NK-92 (cell line): Measurements from ENCODE around the gene TMEM214.

Source experiments
- DNase-seq: peaks from one replicate; lab custom pipeline; 2025; ENCODE audit not compliant: unreplicated experiment; lab: John Stamatoyannopoulos, UW

The TMEM214 gene, protein sequence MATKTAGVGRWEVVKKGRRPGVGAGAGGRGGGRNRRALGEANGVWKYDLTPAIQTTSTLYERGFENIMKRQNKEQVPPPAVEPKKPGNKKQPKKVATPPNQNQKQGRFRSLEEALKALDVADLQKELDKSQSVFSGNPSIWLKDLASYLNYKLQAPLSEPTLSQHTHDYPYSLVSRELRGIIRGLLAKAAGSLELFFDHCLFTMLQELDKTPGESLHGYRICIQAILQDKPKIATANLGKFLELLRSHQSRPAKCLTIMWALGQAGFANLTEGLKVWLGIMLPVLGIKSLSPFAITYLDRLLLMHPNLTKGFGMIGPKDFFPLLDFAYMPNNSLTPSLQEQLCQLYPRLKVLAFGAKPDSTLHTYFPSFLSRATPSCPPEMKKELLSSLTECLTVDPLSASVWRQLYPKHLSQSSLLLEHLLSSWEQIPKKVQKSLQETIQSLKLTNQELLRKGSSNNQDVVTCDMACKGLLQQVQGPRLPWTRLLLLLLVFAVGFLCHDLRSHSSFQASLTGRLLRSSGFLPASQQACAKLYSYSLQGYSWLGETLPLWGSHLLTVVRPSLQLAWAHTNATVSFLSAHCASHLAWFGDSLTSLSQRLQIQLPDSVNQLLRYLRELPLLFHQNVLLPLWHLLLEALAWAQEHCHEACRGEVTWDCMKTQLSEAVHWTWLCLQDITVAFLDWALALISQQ

DNA sequence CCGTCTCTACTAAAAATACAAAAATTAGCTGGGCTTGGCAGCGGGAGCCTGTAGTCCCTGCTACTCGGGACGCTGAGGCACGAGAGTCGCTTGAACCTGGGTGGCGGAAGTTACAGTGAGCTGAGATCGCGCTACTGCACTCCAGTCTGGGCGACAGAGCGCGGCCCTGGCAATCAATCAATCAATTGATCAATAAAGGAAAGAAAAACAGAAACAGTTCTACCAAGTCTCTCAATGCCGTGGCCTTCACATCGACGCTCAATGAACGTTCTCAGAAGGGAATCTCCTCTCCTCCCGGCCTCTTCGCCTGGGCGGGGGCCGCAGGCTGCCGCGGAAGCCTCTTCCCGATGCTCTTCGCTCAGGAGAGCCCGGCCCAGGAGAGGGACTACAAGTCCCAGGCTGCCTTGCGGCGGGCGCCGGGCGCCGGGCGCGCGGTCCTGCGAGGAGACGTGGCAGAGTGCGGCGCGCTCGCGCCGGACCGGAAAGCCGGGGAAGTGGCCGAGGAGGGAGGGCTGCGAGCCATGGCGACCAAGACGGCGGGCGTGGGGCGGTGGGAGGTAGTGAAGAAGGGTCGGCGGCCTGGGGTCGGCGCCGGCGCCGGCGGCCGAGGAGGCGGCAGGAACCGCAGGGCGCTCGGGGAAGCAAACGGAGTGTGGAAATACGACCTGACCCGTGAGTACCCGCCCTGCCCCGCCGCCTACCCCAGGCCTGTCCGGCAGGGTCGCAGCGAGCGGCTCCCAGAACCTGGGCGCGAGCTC is at the start of gene TMEM214:
TSS of gene TMEM214 (plus strand) at position 471 of the 758 bp plus-strand sequence. CDS start at position 522, 51 bp downstream.
- no peak for DNase-seq

DNA sequence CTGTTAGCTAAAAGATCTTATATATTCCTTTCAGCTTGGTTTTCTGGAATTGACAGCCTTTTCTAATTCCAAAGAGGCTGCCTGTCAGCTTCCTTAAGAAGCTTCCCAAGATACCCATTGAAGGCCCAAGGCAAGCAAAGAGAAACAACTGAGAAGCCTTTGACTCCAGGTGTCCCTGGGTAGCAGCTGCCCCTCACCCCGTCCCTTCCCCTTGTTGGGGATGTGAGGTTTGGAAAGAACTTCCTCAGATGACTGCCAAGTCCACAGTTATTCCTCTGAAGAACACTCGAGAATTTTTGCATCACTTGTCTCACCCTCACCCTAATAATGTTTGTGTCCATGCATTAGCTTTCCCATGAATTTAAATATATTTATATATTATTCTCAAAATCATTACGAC is 49.0 kb upstream of the TMEM214 start:
- no peak for DNase-seq

DNA sequence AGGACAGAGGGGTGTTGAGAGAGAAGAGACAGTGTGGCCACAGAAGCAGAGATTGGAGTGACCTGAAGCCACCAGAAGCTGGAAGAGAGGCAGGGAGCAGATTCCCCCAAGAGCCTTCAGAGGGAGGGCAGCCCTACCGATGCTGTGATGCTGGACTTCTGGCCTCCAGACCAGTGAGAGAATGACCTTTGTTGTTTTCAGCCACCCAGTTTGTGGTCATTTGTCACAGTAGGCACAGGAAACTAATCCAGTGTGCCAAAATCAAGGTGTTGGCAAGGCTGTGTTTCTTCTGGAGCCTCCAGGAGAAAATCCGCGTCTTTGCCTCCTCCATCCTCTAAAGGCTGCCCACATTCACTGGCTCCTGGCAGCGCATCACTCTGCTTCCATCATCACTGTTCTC is 47.0 kb upstream of the TMEM214 start:
- DNase-seq: no peak

DNA sequence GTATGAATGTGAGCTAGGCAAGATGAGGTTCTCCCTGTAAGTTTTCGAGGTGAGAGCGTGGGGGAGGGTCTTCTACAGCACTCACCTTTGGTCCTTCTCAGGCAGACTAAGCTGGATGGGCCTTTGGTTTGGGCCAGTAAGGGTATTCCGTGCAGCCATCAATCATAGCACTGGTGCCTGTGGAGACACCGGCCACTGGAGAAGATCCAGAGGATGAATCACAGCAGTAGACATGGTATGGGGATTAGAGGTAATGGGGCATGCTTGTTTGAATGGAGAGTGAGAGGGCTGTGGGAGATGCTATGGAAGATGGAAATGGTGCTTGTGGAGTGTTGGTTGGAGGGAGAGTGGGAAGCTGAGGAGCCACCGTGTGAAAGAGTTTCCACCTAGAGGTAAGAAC is 46.2 kb upstream of the TMEM214 start:
- no peak for DNase-seq

DNA sequence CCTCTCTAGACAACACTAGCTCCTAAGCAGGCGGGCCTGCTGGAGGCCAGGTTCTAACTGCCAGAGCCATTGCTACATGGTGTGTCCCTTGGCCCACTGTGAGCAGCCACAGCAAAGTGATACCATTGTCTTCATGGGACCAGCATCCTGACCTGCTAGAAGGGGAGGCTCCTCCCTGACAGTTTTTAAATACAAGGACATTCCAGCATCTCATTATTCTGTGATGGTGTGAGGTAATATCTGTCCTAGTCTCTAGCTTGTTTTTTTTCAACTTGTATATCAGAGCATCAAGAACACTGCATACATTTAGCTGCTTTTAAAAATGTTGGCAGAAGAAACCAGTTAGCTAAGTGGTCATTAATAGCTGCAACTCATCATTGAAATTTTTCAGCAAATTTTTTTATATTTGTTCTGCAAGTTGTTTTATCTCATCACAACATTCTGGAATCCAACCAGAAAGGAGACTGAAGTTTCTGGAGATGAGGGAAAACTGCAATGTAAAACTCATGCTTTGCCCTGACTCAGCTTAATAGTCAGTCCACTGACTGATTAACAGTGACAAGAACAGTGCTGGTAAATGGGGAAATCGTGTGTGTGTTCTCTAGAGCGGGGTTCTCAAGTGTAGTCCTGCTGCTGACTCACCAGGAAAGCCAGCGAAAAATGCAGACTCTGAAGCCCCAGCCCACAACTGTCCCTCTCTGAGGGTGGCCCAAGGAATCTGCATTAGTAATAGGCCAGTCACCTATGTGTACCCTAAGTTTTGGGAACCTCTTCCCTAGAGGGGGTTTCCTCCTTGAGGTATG is 44.5 kb upstream of the TMEM214 start:
- DNase-seq: no peak

DNA sequence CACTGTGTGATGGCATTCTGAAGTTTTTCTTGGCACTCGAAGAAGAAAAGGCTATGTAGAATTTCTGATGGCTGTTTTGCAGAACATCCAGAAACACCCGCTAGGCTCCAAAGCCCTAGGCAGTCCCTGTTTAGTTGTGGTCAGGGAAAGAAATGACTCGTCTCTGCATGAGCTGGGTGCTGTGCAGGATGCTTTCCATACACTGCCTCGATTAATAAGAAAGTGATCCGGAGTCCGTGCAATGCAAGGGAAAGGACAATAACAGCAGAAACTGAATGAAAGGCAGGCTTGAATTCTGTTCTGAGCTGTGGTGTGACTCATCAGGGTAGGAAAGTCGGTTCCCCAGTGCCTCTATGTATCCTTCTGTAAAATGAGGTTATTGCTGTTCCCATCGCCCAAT is 43.6 kb upstream of the TMEM214 start:
- no peak for DNase-seq

DNA sequence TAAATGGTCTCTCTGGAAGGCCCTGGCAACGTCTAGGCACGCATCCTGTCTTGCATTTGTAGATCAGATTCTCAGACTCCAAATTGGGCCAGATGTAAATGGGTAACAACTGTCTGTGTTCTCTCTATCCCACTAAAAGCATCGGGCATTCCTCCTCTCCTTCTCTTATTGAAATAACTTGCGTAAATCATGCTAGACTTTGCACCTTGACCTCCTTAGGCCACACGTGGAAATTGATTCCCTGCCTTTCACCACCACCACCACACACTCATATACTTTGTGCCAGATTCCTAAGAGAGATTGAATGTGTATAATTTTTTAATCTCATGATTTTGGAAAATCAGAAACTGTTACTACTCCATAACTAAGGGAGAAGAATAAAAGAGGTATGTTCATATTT is 41.0 kb upstream of the TMEM214 start:
- no peak for DNase-seq

DNA sequence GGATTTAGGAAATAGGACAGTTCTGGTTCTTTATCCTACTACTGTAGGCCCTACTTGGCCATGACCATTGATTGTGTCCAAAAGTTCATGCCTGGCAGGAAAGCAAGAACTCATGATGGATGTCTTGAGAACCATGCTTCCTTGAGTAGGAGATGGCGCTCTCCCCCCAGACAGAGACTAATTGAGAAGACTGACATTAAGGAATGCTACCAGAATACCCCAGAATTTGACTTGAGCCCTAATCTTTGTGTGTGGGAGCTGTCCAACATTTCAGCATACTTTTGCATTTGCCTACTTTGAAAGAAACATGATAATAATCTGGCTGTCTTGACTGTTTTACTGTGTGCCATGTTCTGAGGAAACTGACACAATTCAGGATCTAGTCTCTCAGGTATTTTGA is 39.0 kb upstream of the TMEM214 start:
- DNase-seq: no peak

DNA sequence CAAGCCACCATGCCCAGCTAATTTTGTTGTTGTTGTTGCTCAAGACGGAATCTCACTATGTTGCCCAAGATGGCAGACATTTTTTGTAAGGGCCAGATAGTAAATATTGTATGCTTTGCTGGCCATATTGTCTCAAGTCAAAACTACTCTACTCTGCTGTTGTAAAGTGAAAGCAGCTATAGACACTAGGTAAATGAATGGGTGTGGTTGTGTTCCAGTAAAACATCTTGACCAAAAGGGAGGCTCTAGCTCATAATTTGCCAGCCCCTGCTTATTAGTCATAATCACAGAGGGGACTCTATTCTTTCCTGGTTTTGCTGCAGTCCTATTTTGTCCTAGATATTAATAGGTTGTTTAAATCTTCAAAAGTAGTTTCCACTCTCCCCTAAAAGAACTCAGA is 37.8 kb upstream of the TMEM214 start:
- DNase-seq: no peak

DNA sequence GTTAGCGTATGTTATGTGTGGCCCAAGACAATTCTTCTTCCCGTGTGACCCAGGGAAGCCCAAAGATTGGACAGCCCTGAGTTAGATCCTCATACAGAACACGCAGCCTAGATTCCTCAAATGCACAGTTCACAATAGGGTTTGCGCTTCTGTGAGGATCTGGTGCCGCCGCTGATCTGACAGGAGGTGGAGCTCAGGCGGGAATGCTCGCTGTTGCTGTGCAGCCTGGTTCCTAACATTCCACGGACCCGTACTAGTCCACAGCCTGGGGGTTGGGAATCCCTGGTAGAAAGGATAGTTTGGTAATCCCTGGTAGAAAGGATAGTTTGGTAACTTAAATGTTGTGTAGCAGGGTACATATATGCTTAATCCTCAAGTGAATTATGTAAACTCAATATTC is 35.4 kb upstream of the TMEM214 start:
- DNase-seq: no peak

DNA sequence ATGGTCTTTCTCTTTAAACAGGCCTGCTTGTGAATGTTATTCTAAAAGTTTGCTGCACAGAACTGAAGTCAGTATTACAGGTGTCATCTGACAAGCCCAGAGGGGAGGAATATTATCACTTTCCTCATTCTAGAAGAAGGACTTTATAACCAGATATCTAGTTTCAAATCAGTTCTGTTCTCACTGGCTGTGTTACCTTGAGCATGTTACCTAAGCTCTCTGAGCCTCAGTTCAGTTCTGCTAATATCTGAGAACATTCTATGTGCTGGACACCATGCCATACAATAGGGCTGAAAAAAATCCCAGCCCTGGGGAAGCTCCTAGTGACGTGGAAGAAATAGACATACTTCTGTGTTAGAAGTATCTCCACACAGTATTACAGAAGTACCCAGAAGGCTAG is 34.4 kb upstream of the TMEM214 start:
- DNase-seq: no peak

DNA sequence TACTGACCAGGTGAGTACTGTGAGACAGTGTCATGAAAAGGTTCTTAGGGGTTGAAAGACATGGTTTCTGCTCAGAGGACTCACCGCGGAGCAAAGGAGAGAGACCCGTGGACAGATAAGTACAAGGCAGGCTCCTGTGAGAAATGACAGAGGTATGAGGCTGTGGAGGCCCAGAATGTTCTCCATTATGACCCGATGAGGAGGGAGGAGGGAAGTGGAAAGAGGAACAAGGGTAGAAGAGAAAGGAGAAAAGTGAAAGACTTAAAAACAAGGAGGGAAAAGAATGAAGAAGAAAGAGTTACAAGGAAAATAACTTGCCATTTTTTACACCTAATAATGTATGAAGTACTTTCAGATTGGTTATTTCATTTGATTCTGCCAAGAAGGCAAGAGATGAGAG is 32.5 kb upstream of the TMEM214 start:
- DNase-seq: no peak

DNA sequence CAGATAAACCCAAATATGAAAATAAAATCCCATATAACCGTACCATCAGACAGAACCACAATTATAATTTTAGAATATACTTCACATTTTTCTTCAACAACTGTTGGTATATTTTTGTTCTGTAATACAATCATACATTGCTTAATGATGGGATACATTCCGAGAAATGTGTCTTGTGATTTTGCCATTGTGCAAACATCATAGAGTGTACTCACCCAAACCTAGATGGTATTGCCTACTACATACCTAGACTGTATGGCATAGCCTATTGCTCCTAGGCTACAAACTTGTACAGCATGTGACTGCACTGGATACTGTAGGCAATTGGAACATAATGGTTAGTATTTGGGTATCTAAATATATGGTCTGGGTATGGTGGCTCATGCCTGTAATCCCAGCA is 31.8 kb upstream of the TMEM214 start:
- DNase-seq: no peak

DNA sequence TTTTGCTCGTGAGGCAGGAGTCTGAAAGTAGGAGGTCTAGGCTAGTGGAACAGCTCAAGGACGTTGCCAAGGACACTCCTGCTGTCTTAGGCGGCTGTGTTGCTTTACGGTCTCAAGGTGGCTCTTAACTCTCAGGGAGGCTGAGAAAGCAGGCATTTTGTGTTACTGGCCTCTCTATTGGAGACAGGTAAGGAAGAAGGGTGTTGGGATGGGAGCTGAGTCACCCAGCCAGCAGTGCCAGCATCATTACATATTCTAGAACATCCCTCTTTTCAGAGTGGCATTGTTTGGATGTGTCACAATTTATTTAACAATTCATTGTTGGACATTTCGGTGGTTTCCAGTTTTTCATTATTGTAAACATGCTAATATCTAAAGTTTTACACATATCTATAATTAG is 30.8 kb upstream of the TMEM214 start:
- no peak for DNase-seq

DNA sequence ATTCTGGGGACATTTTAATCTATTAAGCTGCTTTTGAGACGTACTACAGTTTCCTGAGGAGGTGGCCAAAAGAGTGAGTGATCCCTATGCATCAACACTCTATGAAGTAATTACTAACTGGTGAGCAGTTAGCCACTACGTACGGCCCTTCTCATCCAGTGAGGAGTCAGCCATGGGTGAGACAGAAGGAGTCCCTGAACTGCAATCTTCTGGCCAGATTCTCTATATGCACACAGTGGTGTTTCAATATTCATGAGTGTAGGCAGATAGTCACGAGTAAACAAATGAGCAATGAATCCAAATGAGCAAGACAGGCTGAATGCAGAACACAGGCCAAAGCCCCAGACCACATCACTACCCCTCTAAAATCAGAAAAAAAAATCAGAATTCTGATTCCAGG is 29.8 kb upstream of the TMEM214 start:
- DNase-seq: no peak

DNA sequence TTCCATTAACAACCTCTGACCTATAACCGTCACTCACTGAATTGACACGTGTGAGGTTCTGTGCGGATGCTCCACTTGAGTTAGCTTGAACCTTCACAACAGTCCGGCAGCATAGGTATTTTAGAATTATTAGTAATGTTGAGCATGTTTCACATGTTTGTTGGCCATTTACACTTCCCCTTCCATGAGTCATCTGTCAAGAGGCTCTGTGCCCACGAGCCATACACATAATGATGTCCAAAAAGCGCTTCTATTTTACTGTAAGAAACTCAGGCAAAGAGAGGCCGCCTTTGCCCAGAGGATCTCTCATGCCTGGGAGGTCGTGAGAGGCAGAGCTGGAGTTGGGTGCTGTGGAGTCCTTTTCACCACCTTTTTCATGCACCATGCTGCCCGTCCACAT is 28.9 kb upstream of the TMEM214 start:
- no peak for DNase-seq

DNA sequence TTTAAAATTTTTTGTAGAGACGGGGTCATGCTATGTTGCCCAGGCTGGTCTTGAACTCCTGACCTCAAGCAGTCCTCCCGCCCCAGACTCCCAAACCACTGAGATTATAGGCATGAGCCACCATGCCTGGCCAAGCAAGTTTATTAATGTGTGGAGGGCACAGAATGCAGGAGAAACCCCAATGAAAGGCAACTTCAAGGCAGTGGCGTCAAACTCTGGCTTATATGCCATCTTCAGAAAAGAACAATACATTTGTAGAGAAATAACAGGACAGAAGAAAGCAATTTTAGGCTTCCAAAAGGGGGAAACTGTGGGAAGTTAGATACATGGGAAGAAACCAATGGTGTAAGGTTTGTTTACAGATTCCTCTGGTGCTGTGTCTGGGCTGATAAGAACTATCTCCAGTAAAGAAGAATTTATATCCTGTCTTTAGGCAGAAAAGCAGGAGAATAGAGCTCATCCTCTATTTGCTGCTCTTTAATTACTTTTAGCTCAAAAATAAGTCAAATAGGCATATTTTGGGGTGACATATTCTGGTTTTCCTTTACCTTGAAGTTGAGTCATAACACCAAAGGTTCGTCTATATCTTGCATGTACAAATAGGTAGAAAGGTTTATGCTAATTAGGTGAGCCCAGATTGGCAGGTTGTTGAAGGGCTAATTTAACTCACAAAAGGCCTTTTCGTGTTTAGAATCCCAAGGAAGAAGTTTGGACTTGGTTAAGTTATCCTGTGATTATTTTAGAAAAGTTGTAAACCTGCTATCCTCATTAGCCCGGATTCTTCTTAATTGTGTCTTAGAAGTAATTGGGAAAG is 26.0 kb upstream of the TMEM214 start:
- DNase-seq: no peak

DNA sequence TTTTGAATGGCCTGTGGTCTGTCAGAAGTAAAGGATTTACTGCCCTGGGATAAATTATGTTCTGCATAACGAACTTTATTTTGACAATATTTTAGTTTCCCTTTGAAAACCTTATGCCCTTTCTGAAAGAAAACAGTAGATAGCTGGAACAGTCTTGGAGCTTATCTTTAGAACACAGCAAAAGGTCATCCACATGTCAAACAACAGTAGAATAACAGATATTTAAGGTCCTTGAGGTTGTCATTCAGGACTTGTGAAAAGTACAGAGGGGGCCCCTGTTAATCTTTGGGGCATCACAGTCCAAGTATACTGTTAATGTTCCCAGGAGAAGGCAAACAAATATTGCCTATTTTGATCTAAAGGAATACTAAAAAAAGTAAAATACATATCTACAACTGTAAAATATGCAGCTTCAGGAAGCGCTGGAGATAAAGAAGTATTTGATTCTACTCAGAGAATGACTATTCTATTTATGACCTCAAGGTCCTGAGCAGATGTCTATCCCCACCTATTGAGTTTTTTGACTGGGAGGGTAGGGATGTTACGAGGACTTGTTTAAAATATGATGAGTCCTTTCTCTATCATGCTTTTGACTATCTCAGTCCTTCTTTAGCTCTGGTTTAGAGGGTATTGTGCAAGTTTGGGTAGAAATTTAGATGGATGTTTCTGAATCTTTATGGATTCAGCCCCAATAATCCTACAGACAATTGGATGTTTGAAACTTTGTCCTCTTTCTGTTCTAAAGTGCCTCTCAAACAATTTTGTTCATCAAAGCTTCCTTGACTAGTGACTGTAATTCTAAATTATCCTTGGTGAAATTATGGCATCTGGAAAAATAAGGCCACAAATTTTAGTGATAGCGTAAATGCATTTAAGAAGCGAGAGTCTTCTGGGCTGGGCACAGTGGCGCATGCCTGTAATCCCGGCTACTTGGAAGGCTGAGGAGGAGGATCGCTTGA is 25.1 kb upstream of the TMEM214 start:
- no peak for DNase-seq

DNA sequence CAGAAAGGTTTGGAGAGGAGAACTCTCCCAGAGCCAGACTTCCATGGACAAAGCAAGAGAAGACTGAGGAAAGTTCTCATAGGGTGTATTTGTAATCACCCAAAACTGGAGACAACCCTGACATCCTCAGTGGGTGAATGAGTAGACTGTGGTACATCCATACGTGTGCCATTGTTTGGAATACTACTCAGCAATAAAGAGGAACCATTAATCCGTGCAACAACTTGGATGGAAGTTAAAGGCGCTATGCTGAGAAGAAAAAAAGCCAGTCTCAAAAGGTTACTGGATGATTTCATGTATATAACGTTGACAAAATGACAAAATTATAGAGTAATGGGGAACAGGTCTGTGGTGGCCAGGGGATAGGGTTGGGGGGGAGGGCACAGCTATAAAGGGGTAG is 24.1 kb upstream of the TMEM214 start:
- no peak for DNase-seq
